Measurements from ENCODE around the gene DNAJA2.

The DNAJA2 gene

DNA sequence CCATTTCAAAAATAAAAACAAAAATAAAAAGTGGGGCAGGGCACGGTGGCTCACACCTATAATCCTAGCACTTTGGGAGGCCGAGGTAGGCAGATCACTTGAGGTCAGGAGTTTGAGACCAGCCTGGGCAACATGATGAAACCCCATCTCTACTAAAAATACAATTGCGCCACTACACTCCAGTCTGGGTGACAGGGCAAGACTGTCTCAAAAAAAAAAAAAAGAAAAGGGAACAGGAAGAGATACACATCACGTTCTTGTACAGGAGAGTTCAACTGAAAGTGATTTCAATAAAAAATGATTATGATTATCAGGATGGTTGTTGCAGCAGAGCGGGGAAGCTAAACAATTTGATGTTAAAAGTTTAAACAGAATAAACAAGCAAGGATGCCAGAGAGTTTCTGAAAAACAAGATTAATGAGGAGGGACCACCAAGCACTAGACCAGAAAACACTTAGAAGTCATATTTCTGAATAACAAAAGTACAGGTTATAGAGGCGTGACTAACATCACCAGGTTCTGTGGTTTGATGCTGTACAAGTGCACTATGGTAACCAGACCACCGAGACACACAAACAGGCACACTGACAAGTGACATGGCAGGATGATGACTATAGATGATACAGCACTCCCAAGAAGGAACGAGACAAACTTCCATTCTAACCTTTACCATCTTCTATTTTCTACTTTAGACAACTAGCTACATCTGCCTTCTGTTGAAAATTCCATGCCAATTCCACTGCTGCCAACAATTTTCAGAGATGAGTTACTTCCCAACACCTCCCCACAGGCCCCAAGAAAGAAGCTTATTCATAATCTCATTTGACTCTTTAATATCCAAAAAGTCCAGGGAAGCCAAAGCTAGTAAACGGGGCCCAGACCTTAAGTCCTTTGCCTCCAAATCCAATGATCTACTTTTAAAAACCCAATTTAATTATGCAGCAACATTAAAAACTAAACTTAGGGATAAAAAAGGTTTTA lies 11.8 kb downstream of the DNAJA2 start:
- Histone ChIP-seq H3F3A (ENCODE audit: insufficient read depth, low read length) (no peaks in the 10 kb centered on the region), H4K20me1 (ENCODE audit: insufficient read depth, low read length) (no peaks in the 10 kb centered on the region), H3K27ac (ENCODE audit: low read depth, low read length, poor library complexity, severe bottlenecking) (no peak overlapping the region), H3K4me3 (ENCODE audit: low read depth, low read length, poor library complexity, severe bottlenecking) (no peak overlapping the region), H3K9me2 (ENCODE audit: low read depth, low read length) (no peaks in the 10 kb centered on the region), H3K4me2 (ENCODE audit: low read length) (no peak overlapping the region), H3K79me2 (ENCODE audit: insufficient read depth, low read length) (no peaks in the 10 kb centered on the region; the same call in 1 of the 2 replicates), H3K27me3 (ENCODE audit: insufficient read depth, low read length) (no peaks in the 10 kb centered on the region), H3K9me3 (ENCODE audit: low read length) (no peaks in the 10 kb centered on the region), H2AFZ (ENCODE audit: low read length) (no peak overlapping the region), H3K36me3 (ENCODE audit: insufficient read depth, low read length) (peaks cover 97% of the 10 kb centered on the region), H3K4me1 (ENCODE audit: insufficient read depth, low read length, severe bottlenecking) (no peaks in the 10 kb centered on the region), H3K9ac (ENCODE audit: low read length) (no peak overlapping the region)
- TF ChIP-seq EZH2 (IDR thresholded peaks at IDR 0.05; ENCODE audit: borderline replicate concordance, low read length) = no peak
- TF ChIP-seq, protein P1, sequence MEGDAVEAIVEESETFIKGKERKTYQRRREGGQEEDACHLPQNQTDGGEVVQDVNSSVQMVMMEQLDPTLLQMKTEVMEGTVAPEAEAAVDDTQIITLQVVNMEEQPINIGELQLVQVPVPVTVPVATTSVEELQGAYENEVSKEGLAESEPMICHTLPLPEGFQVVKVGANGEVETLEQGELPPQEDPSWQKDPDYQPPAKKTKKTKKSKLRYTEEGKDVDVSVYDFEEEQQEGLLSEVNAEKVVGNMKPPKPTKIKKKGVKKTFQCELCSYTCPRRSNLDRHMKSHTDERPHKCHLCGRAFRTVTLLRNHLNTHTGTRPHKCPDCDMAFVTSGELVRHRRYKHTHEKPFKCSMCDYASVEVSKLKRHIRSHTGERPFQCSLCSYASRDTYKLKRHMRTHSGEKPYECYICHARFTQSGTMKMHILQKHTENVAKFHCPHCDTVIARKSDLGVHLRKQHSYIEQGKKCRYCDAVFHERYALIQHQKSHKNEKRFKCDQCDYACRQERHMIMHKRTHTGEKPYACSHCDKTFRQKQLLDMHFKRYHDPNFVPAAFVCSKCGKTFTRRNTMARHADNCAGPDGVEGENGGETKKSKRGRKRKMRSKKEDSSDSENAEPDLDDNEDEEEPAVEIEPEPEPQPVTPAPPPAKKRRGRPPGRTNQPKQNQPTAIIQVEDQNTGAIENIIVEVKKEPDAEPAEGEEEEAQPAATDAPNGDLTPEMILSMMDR (IDR thresholded peaks at IDR 0.05; ENCODE audit: low read length) = no peak

DNA sequence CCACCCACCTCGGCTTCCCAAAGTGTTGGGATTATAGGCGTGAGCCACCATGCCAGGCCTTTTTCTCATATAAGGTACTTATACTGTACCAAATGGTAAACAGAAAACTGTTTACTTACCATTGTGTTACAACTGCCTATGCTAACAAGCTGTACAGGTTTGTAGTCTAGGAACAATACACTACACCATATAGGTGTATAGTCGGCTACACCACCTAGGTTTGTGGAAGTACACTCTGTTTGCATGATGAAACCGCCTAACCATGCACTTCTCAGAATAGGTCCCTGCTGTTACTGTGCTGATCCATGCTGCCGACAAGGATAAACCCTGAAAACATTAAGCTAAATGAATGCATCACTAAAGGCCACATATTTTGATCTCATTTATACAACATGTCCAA lies 18.9 kb downstream of the DNAJA2 start:
- H2AFZ ChIP-seq (ENCODE audit: low read length) = no peak overlapping the region
- H3F3A ChIP-seq (ENCODE audit: insufficient read depth, low read length) = no peaks in the 10 kb centered on the region
- H4K20me1 ChIP-seq (ENCODE audit: insufficient read depth, low read length) = no peaks in the 10 kb centered on the region
- no peak overlapping the region for H3K4me3 ChIP-seq (ENCODE audit: low read depth, low read length, poor library complexity, severe bottlenecking)
- H3K79me2 ChIP-seq (ENCODE audit: insufficient read depth, low read length) = no peaks in the 10 kb centered on the region
- H3K9me2 ChIP-seq (ENCODE audit: low read depth, low read length) = no peaks in the 10 kb centered on the region
- no peak overlapping the region for H3K9ac ChIP-seq (ENCODE audit: low read length)
- no peaks in the 10 kb centered on the region for H3K4me1 ChIP-seq (ENCODE audit: insufficient read depth, low read length, severe bottlenecking)
- no peak overlapping the region for H3K27ac ChIP-seq (ENCODE audit: low read depth, low read length, poor library complexity, severe bottlenecking)
- no peaks in the 10 kb centered on the region for H3K9me3 ChIP-seq (ENCODE audit: low read length)
- no peaks in the 10 kb centered on the region for H3K27me3 ChIP-seq (ENCODE audit: insufficient read depth, low read length)
- TF ChIP-seq EZH2 (IDR thresholded peaks at IDR 0.05; ENCODE audit: borderline replicate concordance, low read length) = no peak
- TF ChIP-seq, protein P1 (IDR thresholded peaks at IDR 0.05; ENCODE audit: low read length) = no peak
- H3K36me3 ChIP-seq (ENCODE audit: insufficient read depth, low read length) = peaks cover 55% of the 10 kb centered on the region
- no peak overlapping the region for H3K4me2 ChIP-seq (ENCODE audit: low read length)

DNA sequence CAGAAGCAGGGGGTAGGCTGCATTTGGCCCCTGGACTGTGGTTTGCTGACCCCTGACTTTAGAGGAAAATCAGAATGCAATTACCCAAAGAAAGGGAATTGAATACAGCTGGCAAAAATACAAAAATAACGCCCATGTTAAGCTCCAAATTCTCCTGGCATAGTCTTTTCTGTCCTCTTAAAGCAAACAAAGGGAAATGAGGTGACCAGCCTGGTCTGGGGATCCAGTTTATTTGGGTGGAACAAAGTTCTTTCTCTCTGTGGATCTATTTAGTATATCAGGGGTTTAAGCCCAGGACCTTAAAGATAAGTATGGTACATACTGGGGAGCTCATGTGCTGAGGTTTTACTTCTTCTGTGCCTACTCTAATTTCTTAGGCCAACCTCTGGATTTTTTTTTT lies 23.5 kb downstream of the DNAJA2 start:
- Histone ChIP-seq H3K27ac (ENCODE audit: low read depth, low read length, poor library complexity, severe bottlenecking) (no peak overlapping the region), H3K27me3 (ENCODE audit: insufficient read depth, low read length) (no peaks in the 10 kb centered on the region), H4K20me1 (ENCODE audit: insufficient read depth, low read length) (no peaks in the 10 kb centered on the region), H3F3A (ENCODE audit: insufficient read depth, low read length) (no peaks in the 10 kb centered on the region), H3K79me2 (ENCODE audit: insufficient read depth, low read length) (no peaks in the 10 kb centered on the region), H3K4me3 (ENCODE audit: low read depth, low read length, poor library complexity, severe bottlenecking) (no peak overlapping the region), H2AFZ (ENCODE audit: low read length) (no peak overlapping the region), H3K9ac (ENCODE audit: low read length) (no peak overlapping the region), H3K9me3 (ENCODE audit: low read length) (no peaks in the 10 kb centered on the region), H3K9me2 (ENCODE audit: low read depth, low read length) (no peaks in the 10 kb centered on the region), H3K36me3 (ENCODE audit: insufficient read depth, low read length) (peaks cover 9% of the 10 kb centered on the region; the same call in 1 of the 2 replicates), H3K4me1 (ENCODE audit: insufficient read depth, low read length, severe bottlenecking) (no peaks in the 10 kb centered on the region), H3K4me2 (ENCODE audit: low read length) (no peak overlapping the region)
- no peak for TF ChIP-seq EZH2 (IDR thresholded peaks at IDR 0.05; ENCODE audit: borderline replicate concordance, low read length)
- TF ChIP-seq, protein P1 (IDR thresholded peaks at IDR 0.05; ENCODE audit: low read length) = no peak

Measured in OCI-LY1 (cell line).